Activated CD4-positive, alpha-beta T cell treated with anti-CD3 and anti-CD28 coated beads for 1 hour (primary cell): ENCODE data around the gene NUCKS1.
A peak's percentile ranks its signal among the peaks of the same experiment; 100 is the strongest.

Source experiments
- DNase-seq: peaks from one replicate; pipeline ENCODE4 v3.0.0-alpha.2; 2020

NUCKS1 gene

DNA sequence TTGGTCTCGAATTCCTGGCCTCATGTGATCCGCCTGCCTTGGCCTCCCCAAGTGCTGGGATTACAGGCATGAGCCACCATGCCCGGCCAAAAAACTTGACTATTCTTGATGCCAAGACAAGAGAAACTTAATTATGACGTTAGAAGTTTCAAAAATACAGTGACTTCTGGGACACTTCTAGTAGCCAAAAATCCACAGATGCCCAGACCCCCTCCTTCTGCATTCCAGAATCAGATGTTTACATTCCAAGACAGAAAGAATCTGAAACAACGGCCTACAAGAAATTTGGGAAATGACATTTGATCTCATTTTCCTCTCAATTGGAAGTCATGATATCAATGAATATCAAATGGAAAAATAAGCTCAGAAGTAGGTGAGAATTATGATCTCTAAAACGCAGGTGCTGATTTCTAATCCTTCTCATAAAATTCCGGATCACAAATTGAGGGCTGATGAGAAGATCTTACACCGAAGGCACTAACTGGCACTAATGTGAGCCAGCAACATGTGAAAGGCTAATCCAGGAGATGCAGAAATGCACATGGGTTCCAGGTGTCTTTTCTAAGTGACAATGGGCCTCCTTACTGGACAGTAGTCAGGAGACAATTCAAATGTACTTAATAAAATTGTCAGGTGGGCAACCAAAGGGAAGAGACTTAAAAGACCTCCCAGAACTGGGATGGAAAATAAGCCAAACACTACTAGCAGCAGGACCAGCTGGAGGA, 19.8 kb upstream of the NUCKS1 start:
- DNase-seq: no peak

- DNase-seq: no peak
These were observed 17.3 kb upstream of the NUCKS1 start for GRCh38 chr1:205767248-205767647.

GRCh38 chr1:205766570-205766969, 16.6 kb upstream of the NUCKS1 start:
- no peak for DNase-seq

DNA sequence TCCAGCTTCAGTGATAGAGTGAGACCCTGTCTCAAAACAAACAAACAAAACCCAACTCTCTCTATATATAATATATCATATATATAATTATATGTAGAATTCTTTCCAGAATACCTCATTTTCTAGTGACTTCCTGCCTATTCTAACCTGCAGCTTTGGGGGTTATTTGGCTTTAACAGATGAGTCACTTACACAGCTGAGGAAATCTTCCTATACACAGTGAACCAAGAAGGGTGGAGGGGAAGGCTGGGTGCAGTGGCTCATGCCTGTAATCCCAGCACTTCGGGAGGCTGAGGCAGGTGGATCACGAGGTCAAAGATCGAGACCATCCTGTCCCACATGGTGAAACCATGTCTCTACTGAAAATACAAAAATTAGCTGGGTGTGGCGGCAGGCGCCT, 16.1 kb upstream of the NUCKS1 start:
- no peak for DNase-seq

GRCh38 chr1:205764578-205764977, 14.6 kb upstream of the NUCKS1 start:
- DNase-seq: no peak

- no peak for DNase-seq
These were observed 14.0 kb upstream of the NUCKS1 start for GRCh38 chr1:205763980-205764379.

DNA sequence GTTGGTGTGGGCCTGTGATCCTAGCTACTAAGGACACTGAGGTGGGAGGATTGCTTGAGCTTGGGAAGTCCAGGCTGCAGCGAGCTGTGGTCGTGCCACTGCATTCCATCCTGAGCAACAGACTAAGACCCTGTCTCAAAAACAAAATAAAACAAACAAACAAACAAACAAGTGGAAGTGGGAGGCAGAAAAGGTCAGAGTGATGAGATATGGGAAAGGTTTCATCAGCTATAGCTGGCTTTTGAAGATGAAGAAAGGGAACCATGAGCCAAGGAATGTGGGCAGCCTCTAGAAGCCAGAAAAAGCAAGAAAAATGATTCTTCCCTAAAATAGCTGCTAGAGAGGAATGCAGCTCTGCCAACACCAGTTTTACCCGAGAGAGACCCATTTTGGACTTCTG, 10.6 kb upstream of the NUCKS1 start:
- no peak for DNase-seq

GRCh38 chr1:205756552-205756951, 6.6 kb upstream of the NUCKS1 start:
- DNase-seq: no peak

- no peak for DNase-seq
These were observed 4.9 kb upstream of the NUCKS1 start for GRCh38 chr1:205754857-205755256.

DNA sequence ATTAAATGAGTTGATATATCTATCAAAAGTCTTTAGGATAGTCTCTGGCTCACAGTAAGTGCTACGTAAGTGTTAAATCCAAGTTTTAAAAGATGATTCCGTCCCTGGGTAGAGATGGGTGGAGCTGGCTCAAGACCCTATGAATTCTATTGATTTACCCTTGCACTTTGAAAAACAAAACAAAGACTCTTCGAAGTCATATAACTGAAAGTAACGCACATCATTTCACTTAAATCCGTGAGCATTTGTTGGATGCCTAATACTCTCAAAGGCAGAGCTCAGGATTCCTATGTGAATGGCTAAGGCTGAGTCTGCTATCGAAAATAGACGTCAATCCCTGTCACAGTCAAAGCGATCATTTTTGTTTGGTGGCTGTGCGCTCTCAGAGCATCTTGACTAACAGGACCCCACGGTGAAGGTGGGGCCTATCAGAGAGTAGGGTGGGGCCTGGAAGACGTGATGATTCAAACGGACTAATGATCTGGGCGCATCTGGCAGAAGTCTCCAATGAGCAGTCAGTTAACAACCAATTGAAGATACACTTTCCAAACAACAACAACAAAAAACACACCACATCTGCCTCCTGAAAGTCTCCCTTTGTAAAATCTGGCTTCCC, 1.2 kb upstream of the NUCKS1 start:
- no peak for DNase-seq

DNA sequence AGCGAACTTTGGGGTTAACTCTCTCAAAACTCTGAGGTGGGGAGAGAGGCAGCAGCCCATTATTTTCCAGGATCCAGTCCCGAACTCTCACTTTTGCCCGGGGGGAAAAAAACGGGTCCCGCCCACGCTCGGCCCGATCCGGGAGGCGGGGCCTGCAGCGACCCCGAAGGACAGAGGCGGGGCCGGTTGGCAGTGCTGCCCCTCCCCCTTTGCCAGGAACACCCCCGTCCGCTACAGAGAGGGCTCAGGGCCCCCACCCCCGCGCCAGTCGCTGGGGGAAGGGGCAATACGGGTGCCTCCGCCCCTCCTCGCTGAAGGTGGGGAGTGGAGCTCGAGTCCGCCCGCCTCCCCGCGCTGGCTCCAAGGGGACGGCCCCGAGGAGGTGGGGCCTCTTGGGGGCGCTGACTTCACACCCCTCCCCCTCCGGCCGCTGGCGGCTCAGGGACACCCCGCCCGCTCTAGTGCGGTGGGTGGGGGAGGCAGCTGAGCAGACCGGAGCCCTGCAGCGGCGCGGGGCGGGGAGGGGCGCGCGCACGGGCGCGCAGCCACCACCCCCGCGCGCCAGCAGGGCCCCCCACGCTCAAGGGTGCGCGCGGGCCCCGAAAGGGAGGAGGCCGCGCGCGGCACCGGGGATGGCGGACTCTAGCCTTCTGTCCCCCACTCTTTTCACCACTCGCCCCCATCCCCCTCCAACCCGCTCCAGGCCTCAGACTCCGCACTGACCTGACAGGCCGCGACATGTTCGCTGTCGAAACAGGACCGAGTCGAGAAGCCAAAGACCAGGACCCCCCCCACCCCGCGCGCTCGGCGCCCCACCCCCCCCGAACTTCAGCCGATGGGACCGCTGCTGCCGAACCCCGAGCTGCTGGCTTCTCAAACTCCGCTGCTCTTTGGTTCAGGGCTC, 496 bp downstream of the NUCKS1 start:
- peak; percentile 89 for DNase-seq

GRCh38 chr1:205748403-205749233, 1.4 kb downstream of the NUCKS1 start:
- peak; percentile 17 for DNase-seq

GRCh38 chr1:205746757-205747412, 3.1 kb downstream of the NUCKS1 start:
- DNase-seq: no peak

- no peak for DNase-seq
These were observed 5.6 kb downstream of the NUCKS1 start for GRCh38 chr1:205744403-205744802.

DNA sequence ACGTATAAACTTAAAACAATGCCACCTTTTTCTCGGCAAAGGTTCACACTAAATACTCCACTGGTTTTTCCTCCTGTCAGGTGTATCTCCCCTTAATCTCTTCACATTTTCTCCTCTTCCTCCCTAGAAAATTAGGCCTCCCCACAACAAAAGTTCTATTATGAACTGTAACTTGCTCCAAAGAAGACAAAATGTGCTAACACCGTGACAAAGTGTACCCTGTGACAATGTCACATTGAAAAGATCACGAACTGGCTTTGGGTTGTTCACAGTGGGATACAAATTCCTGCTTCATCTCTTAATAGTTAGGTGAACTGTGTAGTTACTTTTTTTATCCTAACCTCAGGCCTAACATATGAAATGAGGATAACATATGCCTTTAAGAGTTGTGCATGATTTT, 6.0 kb downstream of the NUCKS1 start:
- DNase-seq: no peak

GRCh38 chr1:205741681-205742080, 8.3 kb downstream of the NUCKS1 start:
- no peak for DNase-seq

GRCh38 chr1:205739348-205740160, 10.4 kb downstream of the NUCKS1 start:
- no peak for DNase-seq

DNA sequence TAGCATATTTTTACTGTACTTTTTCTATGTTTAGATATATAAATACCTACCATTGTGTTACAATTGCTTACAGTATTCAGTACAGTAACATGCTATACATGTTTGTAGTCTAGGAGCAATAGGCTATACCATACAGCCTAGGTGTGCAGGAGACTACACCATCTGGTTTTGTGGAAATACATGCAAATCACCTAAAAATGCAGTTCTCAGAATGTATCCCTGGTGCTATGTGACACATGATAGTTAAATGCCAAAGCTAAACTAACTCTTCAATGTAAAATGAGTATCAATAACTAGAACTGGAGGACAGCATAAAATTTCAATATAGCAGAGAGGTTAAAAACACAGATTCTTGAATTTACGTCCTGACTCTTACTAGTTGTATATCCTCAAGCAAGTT, 14.8 kb downstream of the NUCKS1 start:
- DNase-seq: no peak

DNA sequence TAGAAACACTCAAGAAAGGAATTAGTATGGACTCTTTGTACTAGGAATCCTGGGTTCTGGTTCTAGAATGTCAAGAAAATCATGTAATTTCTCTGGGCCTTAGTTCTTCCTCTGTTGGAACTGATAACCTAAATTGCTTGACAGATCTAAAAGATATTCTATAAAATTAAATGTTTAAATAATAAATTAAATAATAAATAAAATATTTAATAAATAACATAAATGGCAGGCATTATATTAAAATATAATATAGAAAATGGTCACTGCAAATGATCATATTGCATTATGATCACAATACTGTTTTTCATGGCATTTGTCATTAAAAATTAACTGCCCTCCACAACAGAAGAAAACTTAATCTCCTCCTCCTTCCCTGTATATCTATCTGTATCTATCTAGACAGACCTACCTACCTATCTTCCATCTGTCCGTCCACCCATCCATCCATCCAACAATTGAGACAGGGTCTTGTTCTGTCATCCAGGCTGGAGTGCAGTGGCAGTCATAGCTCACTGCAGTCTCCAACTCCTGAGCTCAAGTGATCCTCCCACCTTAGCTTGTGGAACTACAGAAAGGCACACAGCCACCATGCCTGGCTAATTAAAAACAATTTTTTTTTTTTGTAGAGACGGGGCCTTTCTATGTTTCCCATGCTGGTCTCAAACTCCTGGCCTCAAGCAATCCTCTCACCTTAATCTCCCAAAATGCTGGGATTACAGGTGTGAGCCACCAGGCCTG, 16.4 kb downstream of the NUCKS1 start:
- DNase-seq: no peak

DNA sequence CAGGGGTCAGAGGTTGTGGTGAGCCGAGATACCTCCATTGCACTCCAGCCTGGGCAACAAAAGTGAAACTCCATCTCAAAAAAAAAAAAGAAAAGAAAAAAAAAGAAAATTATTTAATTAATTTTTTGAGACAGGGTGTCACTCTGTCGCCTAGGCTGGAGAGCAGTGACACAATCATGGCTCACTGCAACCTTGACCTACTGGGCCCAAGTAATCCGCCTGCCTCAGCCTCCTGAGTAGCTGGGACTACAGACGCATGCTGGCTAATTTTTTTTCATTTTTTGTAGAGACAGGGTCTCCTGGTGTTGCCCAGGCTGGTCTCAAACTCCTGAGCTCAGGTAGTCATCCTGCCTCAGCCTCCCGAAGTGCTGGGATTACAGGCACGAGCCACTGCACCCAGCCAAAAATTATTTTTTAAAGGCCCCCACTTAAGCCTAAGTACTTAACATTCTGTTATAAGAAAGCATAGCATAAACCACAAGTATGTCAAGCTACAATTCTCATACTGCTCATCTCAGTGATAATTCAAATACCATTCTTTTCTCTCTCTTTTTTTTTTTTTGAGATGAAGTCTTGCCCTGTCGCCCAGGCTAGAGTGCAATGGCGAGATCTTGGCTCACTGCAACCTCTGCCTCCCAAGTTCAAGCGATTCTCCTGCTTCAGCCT, 19.9 kb downstream of the NUCKS1 start:
- no peak for DNase-seq
